GM21526 (cell line): ENCODE measurements around the gene UBR3.
"Not testable (repeated sequence)": the region's sequence is repeated elsewhere in the genome, so short reads cannot be mapped to it uniquely, and the experiment has no call there.

Experiments
- ATAC-seq: cut with Tn5 transposase; IDR thresholded peaks from one replicate; pipeline ENCODE4 v1.9.1; 2021; ENCODE audit warnings: moderate library complexity; ENCODE audit not compliant: unreplicated experiment, low FRiP score

The UBR3 gene, protein sequence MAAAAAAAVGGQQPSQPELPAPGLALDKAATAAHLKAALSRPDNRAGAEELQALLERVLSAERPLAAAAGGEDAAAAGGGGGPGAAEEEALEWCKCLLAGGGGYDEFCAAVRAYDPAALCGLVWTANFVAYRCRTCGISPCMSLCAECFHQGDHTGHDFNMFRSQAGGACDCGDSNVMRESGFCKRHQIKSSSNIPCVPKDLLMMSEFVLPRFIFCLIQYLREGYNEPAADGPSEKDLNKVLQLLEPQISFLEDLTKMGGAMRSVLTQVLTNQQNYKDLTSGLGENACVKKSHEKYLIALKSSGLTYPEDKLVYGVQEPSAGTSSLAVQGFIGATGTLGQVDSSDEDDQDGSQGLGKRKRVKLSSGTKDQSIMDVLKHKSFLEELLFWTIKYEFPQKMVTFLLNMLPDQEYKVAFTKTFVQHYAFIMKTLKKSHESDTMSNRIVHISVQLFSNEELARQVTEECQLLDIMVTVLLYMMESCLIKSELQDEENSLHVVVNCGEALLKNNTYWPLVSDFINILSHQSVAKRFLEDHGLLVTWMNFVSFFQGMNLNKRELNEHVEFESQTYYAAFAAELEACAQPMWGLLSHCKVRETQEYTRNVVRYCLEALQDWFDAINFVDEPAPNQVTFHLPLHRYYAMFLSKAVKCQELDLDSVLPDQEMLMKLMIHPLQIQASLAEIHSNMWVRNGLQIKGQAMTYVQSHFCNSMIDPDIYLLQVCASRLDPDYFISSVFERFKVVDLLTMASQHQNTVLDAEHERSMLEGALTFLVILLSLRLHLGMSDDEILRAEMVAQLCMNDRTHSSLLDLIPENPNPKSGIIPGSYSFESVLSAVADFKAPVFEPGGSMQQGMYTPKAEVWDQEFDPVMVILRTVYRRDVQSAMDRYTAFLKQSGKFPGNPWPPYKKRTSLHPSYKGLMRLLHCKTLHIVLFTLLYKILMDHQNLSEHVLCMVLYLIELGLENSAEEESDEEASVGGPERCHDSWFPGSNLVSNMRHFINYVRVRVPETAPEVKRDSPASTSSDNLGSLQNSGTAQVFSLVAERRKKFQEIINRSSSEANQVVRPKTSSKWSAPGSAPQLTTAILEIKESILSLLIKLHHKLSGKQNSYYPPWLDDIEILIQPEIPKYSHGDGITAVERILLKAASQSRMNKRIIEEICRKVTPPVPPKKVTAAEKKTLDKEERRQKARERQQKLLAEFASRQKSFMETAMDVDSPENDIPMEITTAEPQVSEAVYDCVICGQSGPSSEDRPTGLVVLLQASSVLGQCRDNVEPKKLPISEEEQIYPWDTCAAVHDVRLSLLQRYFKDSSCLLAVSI (N-terminal part only)

DNA sequence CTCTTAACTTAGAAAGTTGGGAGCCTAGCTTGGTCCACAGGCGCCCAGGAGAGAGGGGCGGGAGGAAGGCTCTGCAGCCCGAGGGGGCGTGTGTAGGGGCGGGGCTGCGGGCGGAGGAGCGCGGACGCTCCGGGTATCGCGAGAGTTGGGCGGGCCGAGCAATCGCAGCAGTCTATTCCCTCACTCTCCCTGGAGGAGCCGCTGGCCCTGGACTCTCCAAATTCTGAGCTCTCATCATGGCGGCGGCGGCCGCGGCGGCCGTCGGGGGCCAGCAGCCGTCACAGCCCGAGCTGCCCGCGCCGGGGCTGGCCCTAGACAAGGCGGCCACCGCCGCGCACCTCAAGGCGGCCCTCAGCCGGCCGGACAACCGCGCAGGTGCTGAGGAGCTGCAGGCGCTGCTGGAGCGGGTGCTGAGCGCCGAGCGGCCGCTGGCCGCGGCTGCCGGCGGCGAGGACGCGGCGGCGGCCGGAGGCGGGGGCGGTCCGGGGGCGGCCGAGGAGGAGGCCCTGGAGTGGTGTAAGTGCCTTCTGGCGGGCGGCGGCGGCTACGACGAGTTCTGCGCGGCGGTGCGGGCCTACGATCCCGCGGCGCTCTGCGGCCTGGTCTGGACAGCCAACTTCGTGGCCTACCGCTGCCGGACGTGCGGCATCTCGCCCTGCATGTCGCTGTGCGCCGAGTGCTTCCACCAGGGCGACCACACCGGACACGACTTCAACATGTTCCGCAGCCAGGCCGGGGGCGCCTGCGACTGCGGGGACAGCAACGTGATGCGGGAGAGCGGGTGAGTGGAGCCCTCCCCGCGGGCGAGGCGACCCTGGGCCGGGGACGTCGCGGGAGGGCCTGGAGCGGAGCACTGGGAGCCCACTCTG, at the start of gene UBR3:
Gene UBR3 (plus strand): TSS at position 183 of the 869 bp plus-strand sequence. CDS start 54 bp downstream, at position 237.
- peak; percentile 76 for ATAC-seq

DNA sequence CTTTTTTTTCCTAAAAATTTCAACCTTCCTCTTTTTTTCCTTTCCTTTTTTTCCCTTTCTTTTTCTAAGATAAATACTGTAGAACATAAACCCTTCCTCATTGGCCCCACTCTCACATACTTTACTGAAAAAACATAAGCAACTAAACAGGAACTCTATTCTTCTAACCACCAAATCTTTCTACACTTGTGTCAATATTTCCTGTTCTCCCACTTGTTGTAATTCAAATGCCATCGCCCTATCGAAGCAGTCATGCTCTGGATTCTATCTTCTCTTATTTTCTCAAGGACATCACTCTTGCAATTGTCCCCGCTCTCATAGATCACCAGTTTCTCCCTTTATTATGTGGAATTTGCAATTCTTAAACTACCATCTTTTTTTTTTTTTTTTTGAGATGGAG, 48.8 kb upstream of the UBR3 start:
- ATAC-seq, result no peak

DNA sequence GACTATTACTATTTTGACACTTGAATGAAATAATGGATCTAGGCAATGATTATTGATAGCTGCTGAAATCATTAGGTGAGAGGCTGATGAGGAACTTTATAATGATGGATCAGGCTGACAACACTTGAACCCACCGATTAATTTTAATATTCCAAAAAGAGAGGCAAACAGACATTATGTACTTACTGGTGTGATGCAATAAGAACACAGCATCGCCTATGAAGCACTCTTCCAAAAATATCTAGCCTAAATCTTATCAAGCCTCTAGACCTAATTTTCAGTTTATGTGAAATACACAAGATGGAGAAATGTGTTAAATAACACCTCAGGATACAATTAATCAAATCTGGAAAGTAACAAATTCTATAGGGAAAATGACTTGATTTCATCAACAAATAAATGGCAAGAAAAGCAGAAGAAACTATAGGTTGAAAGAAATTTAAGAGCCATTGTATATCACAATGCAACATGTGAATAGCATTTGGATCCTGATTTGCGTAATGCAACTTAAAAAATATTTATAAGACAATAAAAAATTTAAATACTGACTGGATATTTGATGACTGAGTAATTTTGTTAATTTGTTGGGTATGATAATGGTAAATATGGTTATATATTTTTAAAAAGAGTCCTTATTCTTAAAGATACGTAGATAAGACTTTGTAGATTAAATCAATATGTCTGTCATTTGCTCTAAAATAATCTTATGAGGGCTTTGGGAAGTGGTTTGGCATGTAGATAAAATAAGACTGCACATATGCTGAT, 45.8 kb upstream of the UBR3 start:
- no peak for ATAC-seq

DNA sequence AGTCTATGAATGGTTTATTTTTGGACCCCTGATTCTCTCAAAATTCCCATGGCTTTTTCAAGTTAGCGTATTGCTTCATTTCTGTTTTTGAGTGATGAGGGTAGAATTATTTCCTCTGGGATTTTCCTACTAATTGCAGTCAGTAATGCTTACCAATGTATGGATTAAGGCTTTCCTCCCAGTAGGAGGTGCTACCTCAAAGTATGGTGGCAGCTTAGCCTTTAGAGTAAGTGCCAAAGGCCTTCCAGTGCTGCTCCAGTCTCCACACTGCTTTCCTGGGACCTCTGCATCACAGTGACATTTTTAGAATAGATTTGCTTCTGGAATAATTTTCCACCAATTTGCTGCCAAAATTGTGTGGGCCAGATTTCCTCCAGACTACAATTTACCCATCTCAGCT, 44.7 kb upstream of the UBR3 start:
- no peak for ATAC-seq

DNA sequence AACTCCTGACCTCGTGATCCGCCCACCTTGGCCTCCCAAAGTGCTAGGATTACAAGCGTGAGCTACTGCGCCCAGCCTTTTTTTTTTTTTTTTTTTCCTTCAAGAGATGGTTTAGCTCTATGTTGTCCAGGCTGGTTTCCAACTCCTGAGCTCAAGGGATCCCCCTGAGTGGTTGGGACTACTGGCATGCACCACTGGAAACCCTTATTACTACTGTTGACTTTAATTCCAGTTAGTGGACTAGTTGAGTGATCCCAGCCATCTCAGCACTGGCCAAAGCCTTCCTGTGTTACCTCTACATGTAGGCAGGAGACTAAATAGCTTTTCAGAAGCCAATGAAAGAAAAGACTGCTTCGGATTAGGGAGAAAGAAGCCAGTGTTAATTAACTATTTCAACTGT, 36.7 kb upstream of the UBR3 start:
- ATAC-seq, result no peak

DNA sequence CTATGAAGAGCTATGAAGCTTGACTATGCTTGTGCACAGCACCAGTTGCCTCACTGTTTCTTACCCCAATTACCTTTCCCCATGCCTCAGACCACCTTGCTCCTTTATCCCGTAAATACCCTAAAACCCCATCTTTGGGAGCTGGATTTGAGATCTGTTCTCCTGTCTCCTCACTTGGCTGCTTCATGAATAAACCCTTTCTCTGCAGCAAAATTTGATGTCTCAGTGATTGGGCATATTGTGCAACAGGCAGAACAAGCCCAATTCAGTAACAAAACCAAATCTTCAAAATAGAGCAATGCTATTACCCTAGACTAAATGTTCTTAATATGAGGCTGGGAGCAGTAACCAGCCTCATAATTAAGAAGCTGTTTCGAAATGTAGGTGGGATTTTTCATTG, 32.1 kb upstream of the UBR3 start:
- no peak for ATAC-seq

DNA sequence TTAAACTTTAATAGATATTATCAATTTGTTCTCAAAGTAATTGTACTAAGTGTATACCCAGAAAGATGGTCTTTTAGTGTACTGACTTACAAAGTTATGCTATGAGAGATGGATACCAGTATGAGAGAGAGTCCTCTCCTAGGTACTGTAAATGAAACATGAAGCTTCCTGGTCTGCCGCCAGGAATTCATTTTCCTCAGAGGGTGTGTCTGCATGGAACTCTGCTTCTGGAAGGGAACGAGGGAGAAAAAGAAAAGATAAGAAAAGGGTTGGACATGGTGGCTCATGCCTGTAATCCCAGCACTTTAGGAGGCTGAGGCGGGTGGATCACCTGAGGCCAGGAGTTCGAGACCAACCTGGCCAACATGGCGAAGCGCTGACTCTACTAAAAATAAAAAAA, 30.8 kb upstream of the UBR3 start:
- ATAC-seq, result no peak

DNA sequence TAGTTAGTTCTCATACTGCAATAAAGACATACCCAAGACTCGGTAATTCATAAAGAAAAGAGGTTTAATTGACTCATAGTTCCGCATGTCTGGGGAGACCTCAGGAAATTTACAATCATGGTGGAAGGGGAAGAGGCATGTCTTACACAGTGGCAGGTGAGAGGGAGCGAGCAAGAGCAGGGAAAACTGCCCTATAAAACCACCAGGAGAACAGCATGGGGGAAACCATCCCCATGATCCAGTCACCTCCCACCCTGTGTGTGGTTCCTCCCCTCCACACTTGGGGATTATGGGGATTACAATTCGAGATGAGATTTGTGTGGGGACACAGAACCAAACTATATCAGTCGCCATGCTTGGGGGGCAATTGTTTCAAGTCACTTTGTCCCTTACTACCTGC, 29.7 kb upstream of the UBR3 start:
- ATAC-seq, result no peak

DNA sequence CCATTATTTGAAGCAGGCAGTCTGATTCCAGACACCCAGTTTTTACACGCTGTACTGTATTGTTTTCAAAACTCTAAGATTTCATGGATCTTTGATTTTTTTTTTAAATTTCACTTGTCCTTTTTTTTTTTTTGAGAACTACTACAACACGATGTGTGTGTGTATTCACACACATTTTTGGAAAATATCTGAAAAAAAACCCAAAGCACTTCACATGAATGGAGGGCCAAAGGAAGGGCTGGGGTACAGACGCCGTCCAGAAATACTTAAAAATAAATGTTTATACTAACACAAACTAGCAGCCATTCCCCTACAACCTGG, 28.9 kb upstream of the UBR3 start:
- ATAC-seq, result no peak

DNA sequence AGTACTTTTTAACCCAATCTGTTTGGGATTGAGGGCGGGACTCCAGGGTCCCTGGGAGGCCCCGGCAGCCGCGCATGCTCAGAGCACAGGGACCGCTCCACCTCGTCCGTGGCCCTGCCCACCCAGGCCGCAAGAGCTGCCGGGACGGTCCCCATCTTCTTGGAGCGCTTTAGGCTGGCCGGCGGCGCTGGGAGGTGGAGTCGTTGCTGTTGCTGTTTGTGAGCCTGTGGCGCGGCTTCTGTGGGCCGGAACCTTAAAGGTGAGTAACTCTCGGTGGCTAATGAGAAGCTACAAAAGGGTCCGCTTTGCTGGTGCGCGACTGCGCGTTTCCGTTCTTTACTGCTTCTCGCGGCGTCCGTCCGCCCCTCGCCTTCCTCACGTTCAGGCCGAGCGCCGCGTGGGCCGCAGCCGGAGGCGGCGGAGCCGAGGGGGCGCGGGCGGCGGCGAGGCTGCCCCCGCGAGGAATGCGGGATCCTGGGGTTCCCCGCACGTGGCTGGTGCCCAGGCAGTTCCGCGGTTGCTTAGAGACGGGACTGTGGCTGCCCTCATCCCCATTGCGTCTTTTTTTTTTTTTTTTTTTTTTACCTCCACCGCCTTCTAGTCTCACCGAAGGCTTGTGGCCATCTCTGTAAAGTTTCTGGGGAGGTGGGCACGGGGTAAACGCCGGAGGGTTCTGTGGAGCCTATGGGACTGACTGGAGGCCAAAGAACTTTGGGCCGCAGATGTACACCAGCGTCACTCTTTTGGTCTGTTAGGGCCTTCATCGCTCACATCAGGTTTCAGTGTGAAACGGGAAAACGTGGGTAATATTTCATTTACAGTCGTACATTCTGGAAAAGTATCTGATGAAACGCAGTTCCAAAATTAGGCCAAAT, 28.3 kb upstream of the UBR3 start, which contains the start of gene SSB:
Gene SSB (plus strand): TSS at position 154 of the 875 bp plus-strand sequence. CDS start 2,090 bp downstream, outside the sequence.
- peak; percentile 93 for ATAC-seq

DNA sequence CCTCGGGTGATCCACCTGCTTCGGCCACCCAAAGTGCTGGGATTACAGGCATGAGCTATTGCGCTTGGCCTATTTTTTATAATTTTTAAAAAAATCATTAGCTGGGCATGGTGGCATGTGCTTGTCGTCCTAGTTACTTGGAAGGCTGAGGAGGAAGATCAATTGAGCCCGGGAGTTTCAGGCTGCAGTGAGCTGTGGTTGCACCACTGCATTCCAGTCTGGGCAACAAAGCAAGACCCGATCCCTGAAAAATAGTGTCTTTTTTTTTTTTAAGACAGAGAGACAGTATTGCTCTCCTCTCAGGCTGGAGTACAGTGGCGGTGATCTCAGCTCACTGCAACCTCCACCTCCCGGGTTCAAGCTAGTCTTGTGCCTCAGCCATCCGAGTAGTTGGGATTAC, 23.8 kb upstream of the UBR3 start:
- no peak for ATAC-seq

DNA sequence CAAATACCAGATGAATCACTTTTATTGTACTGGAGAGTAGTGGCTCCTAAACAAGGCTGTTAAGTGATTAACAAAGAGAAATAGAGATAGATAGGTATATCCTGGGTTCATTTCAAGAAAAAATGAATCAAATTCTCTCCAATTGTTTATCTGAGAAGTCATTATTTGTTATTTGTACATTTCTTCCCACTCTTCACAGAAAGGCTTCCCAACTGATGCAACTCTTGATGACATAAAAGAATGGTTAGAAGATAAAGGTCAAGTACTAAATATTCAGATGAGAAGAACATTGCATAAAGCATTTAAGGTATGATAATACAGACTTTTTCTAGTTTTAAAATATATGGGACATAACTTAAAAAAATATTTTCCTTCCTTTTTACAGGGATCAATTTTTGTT, 20.7 kb upstream of the UBR3 start:
- ATAC-seq, result no peak

DNA sequence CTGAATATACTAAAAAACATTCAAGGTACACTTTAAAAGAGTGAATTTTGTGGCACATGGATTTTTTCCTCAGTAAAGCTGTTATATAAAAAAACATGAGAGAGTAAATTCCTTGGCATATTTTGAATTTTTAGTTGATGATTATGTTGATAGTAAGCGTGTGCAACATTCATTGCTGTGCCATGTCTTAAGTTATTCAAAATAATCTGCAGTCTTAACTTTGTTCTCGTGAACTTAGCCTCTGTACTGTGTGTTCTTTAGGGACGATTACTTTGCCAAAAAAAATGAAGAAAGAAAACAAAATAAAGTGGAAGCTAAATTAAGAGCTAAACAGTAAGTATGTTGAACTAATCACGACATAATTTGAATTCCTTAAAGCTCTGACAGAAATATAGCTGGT, 19.0 kb upstream of the UBR3 start:
- ATAC-seq, result no peak

DNA sequence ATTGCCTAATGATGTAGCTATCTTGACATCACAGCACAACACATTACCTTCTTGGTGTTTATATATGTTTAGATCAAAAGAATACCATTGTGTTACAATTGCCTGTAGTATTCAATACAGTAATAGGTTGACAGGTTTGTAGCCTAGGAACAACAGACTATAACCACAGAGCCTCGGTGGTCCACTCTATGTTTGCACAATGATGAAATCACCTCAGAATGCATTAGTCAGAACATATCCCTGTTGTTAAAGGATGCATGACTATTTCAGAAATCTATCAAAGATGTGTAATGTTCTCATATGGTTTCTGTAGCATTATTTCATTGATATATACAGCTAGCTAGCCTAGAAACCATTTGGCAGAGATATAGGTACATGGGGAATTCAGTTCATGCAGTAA, 11.4 kb upstream of the UBR3 start:
- no peak for ATAC-seq

DNA sequence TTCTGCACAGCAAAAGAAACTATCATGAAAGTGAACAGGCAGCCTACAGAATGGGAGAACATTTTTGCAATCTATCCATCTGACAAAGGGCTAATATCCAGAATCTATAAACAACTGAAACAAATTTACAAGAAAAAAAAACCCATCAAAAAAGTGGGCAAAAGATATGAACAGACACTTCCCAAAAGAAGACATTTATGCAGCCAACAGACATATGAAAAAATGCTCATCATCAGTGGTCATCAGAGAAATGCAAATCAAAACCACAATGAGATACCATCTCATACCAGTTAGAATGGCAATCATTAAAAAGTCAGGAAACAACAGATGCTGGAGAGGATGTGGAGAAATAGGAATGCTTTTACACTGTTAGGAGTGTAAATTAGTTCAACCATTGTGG, 10.3 kb upstream of the UBR3 start:
- ATAC-seq, result not testable (repeated sequence)

DNA sequence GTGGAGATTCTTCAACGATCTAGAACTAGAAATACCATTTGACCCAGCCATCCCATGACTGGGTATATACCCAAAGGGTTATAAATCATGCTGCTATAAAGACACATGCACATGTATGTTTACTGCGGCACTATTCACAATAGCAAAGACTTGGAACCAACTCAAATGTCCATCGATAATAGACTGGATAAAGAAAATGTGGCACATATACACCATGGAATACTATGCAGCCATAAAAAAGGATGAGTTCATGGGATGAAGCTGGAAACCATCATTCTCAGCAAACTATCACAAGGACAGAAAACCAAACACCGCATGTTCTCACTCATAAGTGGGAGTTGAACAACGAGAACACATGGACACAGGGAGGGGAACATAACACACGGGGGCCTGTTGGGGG, 9.9 kb upstream of the UBR3 start:
- not testable (repeated sequence) for ATAC-seq

DNA sequence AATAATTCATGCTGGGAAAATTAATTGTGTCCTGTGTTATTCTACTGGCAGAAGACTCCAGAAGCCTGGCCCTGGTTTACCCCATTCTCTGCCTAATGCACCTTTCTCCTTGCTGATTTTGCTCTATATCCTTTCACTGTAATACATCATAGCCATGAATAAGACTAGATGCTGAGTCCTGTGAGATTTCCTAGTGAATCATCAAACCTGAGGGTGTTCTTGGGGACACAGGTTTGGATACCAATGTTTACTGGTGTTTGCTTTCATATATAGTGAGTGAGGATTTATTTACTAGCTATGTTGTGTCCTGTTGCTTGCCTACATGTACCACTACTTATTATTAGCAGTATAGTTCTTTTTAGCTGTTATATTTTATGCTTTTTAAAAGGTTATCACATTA, 9.0 kb upstream of the UBR3 start:
- ATAC-seq, result no peak

DNA sequence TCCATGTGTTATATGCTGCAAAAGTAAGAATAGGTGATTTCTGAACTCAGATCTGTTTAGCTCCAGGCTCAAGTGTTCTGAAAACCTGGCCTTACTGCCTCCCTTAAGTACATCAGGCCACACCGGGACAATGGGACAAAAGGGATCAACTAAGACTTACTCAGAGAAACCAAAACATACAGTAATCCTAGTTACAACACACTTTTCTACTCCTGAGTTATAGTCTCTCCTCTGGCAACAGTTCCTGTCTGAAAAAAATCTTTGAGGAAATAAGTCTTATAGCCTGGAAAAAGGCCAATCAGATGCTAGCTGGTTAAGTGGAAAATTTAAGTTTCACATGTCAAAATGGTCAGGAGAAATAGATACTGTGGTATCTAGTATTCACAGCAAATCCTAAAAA, 8.1 kb upstream of the UBR3 start:
- ATAC-seq, result no peak
